ENCODE data around the gene HID1.

HID1 gene

GRCh38 chr17:74935048-74935447 is 37.5 kb downstream of the HID1 start:
- H3K9me3 ChIP-seq = no peaks in the 10 kb centered on the region
- no peaks in the 10 kb centered on the region for H3K36me3 ChIP-seq
- H3K27me3 ChIP-seq = peaks cover 99% of the 10 kb centered on the region
- H3K27ac ChIP-seq = no peak overlapping the region
- no peaks in the 10 kb centered on the region for H3K4me1 ChIP-seq (ENCODE audit: control insufficient read depth in 1 of 2, insufficient read depth in 1 of 2, low read depth in 1 of 2, low read length in 1 of 2)
- TF ChIP-seq, protein P1, sequence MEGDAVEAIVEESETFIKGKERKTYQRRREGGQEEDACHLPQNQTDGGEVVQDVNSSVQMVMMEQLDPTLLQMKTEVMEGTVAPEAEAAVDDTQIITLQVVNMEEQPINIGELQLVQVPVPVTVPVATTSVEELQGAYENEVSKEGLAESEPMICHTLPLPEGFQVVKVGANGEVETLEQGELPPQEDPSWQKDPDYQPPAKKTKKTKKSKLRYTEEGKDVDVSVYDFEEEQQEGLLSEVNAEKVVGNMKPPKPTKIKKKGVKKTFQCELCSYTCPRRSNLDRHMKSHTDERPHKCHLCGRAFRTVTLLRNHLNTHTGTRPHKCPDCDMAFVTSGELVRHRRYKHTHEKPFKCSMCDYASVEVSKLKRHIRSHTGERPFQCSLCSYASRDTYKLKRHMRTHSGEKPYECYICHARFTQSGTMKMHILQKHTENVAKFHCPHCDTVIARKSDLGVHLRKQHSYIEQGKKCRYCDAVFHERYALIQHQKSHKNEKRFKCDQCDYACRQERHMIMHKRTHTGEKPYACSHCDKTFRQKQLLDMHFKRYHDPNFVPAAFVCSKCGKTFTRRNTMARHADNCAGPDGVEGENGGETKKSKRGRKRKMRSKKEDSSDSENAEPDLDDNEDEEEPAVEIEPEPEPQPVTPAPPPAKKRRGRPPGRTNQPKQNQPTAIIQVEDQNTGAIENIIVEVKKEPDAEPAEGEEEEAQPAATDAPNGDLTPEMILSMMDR (IDR thresholded peaks at IDR 0.05) = no peak
- no peak overlapping the region for H3K4me3 ChIP-seq (ENCODE audit: low read depth in 1 of 2, low read length in 1 of 2)

DNA sequence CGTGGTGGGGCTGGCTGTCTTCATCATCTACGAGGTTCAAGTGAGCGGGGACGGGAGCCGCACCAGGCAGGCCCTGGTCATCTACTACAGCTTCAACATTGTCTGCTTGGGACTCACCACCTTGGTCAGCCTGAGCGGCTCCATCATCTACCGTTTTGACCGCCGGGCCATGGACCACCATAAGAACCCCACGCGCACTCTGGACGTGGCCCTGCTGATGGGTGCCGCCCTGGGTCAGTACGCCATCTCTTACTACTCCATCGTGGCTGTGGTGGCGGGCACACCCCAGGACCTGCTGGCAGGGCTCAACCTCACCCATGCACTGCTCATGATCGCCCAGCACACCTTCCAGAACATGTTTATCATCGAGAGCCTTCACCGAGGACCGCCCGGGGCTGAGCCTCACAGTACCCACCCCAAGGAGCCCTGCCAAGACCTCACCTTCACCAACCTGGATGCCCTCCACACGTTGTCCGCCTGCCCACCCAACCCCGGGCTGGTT is 42.0 kb downstream of the HID1 start:
- Histone ChIP-seq H3K4me1 (ENCODE audit: control insufficient read depth in 1 of 2, insufficient read depth in 1 of 2, low read depth in 1 of 2, low read length in 1 of 2) (no peaks in the 10 kb centered on the region), H3K27me3 (peaks cover 99% of the 10 kb centered on the region), H3K36me3 (no peaks in the 10 kb centered on the region), H3K9me3 (no peaks in the 10 kb centered on the region), H3K27ac (no peak overlapping the region), H3K4me3 (ENCODE audit: low read depth in 1 of 2, low read length in 1 of 2) (no peak overlapping the region)
- TF ChIP-seq, protein P1 (IDR thresholded peaks at IDR 0.05) = no peak

DNA sequence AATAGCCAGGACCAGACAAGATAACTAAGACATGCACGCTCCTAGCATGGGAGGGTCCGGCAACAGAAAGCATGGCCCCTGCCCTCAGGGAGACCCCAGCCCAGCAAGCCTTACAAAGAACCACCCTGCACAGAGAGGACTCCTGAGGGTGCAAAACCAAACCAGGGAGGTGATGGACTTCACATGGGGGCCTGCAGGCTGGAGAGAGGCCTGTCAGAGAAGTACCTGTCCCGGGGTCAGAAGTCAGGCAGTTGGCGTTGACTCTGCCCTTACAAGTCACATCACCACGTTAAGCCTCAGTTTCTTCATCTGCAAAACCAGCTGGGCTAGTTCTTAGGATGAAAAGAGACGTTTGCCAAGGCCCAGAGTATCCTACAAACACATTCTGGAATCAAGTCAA is 43.8 kb downstream of the HID1 start:
- peaks cover 9 to 11% of the 10 kb centered on the region in 2 experiments for H3K4me1 ChIP-seq (ENCODE audit: control insufficient read depth in 1 of 2, insufficient read depth in 1 of 2, low read depth in 1 of 2, low read length in 1 of 2)
- H3K9me3 ChIP-seq = no peaks in the 10 kb centered on the region
- H3K27me3 ChIP-seq = peaks cover 99% of the 10 kb centered on the region
- no peak overlapping the region for H3K27ac ChIP-seq
- no peaks in the 10 kb centered on the region for H3K36me3 ChIP-seq
- H3K4me3 ChIP-seq (ENCODE audit: low read depth in 1 of 2, low read length in 1 of 2) = no peak overlapping the region
- TF ChIP-seq, protein P1 (IDR thresholded peaks at IDR 0.05) = no peak

DNA sequence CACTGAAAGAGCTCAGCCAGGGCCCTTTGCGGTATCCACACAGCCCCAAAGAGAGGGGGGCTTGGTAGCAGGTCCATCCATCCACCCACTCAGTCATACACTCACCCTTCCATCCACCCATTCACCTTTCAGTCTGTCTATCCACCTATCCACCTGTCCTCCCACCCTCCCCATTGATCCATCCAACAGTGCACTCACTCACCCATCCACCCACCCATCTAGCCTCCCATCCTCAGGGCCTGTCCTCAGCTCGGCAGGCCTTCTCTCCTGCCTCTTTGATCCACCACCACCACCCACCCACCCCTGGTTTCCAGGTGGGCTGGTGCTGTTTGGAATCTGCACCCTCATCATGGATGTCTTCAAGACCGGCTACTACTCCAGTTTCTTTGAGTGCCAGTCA is 47.3 kb downstream of the HID1 start:
- H3K9me3 ChIP-seq = no peaks in the 10 kb centered on the region
- no peak overlapping the region for H3K27ac ChIP-seq
- TF ChIP-seq, protein P1 (IDR thresholded peaks at IDR 0.05) = no peak
- no peak overlapping the region for H3K4me3 ChIP-seq (ENCODE audit: low read depth in 1 of 2, low read length in 1 of 2)
- peaks cover 10 to 21% of the 10 kb centered on the region in 2 experiments for H3K4me1 ChIP-seq (ENCODE audit: control insufficient read depth in 1 of 2, insufficient read depth in 1 of 2, low read depth in 1 of 2, low read length in 1 of 2)
- H3K36me3 ChIP-seq = no peaks in the 10 kb centered on the region
- peaks cover 99% of the 10 kb centered on the region for H3K27me3 ChIP-seq

DNA sequence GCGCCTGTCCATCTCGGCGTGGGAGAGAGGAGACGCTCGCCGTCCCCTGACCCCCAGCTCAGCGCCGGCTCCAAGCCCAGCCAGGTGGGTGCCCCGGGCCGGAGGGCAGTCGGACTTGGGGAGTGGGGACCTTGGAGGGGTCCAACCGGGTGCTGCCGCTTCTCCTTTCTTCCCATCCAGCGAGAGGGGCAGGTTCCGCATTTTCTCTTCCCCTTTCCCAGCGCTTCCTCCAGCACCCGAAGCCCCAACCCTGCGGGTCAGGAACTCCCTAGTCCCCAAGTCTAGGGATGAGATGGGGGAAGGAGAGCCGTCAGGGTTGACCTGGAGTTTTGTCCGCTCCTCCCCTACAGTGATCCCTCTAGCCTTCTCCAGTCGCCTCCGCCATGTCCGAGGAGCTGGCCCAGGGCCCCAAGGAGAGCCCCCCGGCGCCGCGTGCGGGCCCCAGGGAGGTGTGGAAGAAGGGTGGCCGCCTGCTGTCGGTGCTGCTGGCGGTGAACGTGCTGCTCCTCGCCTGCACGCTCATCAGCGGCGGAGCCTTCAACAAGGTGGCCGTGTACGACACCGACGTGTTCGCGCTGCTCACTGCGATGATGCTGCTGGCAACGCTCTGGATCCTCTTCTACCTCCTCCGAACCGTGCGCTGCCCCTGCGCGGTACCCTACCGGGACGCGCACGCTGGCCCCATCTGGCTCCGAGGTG is 48.2 kb downstream of the HID1 start, which contains the start of gene OTOP2:
Gene OTOP2 (plus strand): TSS at position 24 of the 699 bp plus-strand sequence. CDS start 360 bp downstream, at position 384.
- Histone ChIP-seq H3K27ac (peak within 1 kb of the TSS; percentile 36), H3K4me1 (ENCODE audit: control insufficient read depth in 1 of 2, insufficient read depth in 1 of 2, low read depth in 1 of 2, low read length in 1 of 2) (peaks cover 10 to 21% of the 10 kb centered on the region in 2 experiments), H3K27me3 (peaks cover 99% of the 10 kb centered on the region), H3K36me3 (no peaks in the 10 kb centered on the region), H3K4me3 (ENCODE audit: low read depth in 1 of 2, low read length in 1 of 2) (peak within 1 kb of the TSS; percentile 47 to 53), H3K9me3 (no peaks in the 10 kb centered on the region)
- TF ChIP-seq, protein P1 (IDR thresholded peaks at IDR 0.05) = no peak

All from neutrophil (primary cell).